Measurements from ENCODE around the gene SLC15A3.
A peak's percentile ranks its signal among the peaks of the same experiment; 100 is the strongest.

The SLC15A3 gene

GRCh38 chr11:60912851-60913528, 39.0 kb downstream of the SLC15A3 start:
- DNase-seq, result no peak

DNA sequence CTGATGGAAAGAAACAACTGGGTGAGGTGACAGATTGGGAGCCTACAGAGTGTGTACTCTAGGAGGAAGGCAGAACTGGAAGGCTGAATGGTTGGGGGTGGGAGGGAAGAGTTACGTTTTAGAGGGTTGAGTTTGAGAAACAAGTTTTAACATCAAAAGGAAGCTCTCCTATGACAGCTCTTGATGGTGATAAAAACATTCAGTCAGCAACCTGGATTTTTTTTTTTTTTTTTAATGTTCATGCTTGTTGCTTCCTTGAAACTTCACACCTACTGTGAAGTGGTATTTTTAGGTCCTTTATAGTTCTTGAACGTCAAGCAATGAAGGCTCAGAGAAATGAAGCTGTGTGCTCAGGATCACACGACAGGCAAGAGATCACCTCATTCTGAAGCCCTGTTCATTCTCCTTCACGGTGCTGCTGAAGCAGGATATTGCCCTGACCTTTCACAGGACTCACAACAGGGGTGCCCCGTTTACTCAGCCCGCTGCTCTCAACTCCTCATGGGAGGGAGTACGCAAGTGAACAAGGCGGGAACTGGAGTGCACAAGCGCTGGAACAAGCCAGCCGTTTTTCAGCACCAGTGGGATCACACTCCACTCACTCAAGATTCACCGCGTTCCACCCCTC, 39.6 kb downstream of the SLC15A3 start:
- no peak for DNase-seq

DNA sequence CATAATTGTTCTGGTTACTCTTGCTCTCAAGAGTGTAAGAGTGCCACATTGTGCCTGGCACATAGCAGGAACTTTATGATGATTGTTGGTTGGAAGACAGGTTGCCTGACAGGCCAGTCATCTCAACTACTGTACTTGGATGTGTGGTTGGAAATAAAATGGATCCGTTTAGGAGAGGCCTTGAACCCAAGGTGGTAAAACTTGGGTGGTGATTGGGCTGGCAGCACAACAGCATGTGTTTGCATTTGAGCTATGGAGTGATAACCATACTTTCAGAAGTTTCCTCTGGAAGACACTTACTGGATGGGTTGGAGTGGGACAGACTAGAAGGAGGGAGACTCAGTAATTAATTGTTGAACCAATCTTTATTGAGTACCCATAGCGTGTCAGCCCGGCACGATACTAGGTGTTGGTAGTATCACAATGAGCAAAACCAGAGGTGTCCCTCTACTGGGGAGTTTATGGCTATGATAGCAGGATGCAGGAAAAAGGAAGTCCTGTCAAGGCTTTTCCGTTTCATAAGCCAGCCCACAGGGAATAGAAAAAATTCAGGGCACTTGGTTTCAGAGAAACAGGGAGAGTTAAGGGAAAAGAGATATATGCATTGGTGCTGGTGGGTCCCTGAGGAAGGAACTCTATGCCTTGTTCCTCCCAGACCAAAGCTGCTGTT, 41.1 kb downstream of the SLC15A3 start:
- peak; percentile 54 to 67 for DNase-seq

DNA sequence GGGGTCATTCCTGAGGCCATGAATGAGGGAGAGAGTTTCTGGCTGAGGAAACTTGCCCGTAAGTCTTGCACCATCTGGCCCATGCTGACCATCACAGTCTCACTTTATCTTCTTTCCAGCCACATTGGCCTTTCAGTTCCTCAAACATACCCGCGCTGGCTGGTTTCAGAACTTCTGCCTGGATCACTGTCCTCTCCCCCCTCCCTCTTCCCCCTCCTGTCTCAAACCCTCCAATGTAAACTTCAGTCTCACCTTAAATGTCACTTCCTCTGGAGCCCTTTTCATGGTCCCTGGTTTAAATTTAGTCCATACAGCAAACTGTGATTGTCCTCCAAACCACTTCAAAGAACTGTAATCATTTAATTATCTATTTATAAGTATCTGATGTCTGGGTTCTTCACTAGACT, 41.7 kb downstream of the SLC15A3 start:
- DNase-seq, result peak; percentile 74 to 79

DNA sequence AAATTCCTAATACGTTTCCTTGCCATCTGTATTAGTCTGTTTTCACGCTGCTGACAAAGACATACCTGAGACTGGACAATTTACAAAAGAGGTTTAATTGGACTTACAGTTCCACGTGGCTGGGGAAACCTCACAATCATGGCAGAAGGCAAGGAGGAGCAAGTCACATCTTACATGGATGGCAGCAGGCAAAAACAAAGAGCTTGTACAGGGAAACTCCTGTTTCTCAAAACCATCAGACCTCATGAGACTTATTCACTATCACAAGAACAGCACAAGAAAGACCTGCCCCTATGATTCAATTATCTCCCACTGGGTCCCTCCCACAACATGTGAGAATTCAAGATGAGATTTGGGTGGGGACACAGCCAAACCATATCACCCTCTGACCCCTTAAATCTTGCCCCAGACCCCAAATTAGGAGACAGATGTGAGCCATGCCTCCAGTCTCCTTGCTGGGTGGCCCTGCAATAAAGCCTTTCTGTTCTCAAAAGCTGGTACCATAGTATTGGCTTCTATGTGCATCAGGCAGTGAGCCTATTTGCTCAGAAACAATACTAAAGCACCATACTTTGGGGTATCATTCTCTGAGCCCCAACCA, 42.2 kb downstream of the SLC15A3 start:
- DNase-seq, result peak in 1 of 2 donors; percentile 22

DNA sequence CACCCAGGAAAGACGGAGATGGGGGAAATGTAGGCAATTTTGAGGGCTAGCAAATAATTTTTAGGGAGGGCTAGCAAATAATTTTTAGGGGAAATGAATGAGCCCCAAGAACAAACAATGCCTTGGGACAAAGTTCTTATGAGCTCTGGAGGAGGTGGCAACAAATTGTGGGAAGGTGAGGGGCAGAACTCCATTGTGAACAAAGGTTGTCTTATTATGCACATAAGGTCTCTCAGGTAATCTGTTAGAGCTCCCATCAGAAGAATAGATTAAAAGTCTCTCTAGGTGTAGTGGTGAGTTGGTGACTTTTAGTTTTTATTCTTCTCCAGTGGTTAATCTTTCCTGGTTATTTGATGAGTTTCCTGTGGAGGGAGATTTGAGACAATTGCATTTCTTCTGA, 43.2 kb downstream of the SLC15A3 start:
- no peak for DNase-seq

DNA sequence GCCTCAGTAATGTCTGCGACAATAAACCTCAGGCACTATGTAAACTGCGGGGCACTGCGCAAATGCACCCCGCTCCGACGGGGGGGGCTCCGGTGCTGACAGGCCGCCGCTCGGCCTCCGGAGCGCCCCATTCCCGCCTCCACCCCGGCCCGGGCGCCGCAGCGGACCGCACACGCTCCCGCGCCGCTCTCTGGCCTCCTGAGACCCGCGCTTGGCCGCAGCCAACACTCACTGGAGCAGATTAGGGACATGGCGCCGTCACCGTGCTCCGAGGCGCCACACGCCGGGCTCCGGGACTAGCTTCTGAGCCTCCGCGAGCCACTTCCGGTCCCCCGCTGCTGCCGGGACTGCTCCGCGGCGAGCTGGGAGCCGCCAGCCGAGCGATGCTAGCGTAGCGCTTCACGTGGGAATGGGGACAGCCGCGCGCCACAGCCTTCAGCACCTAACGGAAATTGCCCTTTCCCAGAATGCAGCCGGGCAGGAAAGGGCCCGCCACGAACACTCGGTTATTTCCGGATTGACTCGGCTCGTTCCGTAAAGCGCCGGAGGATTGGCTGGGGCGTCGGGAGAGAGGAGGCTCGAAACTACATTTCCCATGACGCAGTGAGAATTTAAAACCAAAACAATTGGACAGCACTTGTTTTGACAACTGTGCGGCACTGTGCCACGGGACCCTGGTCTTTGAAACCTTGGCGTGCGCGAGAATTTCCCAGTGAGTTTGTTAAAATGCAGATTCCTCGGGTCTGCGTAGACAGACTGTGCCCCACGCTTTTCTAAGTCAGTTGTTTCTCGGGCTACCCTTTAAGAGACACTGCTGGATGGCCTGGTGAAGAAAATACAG, 45.6 kb downstream of the SLC15A3 start, which contains the start of gene PRPF19:
PRPF19 (minus strand) TSS at position 454 of the 841 bp plus-strand sequence; CDS start at position 251, 203 bp downstream.
- DNase-seq, result peak; percentile 99 to 100

- DNase-seq, result no peak
These were observed 46.3 kb downstream of the SLC15A3 start for GRCh38 chr11:60905551-60906113.

GRCh38 chr11:60905047-60905446, 46.9 kb downstream of the SLC15A3 start:
- DNase-seq, result no peak

DNA sequence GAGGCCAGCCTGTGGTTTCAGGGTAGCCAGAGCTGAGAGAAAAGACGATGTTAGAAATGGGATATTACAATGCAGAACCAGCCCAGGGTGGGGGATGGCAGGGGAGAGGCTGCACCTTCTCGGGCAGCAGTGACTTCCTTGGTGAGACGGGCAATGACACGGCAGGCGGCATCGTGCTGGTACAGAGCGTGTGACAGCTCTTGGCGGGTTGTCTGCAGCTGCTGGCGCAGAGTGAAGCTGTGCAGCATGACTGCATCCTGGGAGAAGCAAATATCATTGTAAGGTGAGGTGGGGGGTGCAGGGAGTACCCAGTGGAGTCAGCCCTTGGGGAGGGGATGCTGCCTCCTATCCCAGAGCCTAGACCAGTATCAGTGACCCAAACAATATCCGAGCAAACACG, 49.4 kb downstream of the SLC15A3 start:
- DNase-seq, result no peak

GRCh38 chr11:60900673-60901404, 51.1 kb downstream of the SLC15A3 start:
- no peak for DNase-seq

GRCh38 chr11:60899977-60900376, 52.0 kb downstream of the SLC15A3 start:
- DNase-seq, result no peak

- peak; percentile 62 to 71 for DNase-seq
These were observed 52.7 kb downstream of the SLC15A3 start for GRCh38 chr11:60899046-60899936.

DNA sequence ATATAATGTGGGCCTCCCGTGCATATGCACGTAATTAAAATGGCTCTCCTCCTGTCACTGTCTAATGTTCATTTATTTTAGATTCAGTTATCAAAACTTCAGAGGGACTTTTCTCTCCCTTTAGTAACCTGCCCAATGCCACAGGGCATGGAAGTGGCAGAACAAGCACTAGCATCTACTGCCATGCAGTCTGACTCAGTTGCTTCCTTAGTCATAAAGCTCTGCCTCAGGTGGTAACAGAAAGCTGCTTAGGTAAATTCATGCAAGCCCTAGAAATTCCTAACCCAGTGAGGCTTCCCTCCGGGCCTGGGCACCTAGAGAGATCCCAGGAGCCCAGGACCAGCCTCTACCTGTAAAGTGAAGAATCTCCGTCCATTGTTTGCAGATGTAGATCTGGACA, 54.5 kb downstream of the SLC15A3 start:
- DNase-seq, result no peak

- DNase-seq, result peak; percentile 10 to 41
These were observed 56.3 kb downstream of the SLC15A3 start for GRCh38 chr11:60895687-60896086.

- no peak for DNase-seq
These were observed 60.8 kb downstream of the SLC15A3 start for GRCh38 chr11:60891103-60891741.

DNA sequence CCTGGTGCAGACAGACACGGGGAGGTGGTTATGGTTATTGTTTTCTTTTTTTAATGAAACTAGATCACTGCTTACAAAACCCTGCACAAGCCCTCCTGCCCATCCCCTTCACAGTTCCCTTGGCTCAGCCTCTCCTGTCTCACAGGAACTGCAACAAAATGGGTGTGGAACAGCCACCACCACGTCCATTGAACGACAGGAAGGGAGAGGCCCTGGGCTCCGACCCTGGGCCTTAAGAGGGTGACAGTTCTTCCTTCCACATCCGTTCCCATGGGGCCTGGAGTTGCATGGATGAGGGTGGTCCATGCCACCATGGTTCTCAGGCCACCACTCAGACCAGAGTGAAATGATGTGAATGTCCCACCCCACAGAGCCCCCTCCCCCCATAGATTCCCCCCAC, 61.3 kb downstream of the SLC15A3 start:
- DNase-seq, result no peak

GRCh38 chr11:60889869-60890311, 62.1 kb downstream of the SLC15A3 start:
- DNase-seq, result no peak

- peak; percentile 60 to 62 for DNase-seq
These were observed 64.4 kb downstream of the SLC15A3 start for GRCh38 chr11:60887556-60887955.

All from inflammatory macrophage (primary cell).